ENCODE data around the gene ZDHHC20.

Gene ZDHHC20

GRCh38 chr13:21364357-21364756, 94.7 kb downstream of the ZDHHC20 start:
- no peak for DNase-seq
- intact Hi-C loops (cut with DNase I), result no loop called here

- intact Hi-C loops (cut with DNase I), result no loop called here
- DNase-seq, result no peak
Measured at GRCh38 chr13:21362741-21363140, 96.4 kb downstream of the ZDHHC20 start.

- intact Hi-C loops (cut with DNase I), result no loop called here
- DNase-seq, result no peak
Measured at GRCh38 chr13:21361706-21362105, 97.4 kb downstream of the ZDHHC20 start.

- intact Hi-C loops (cut with DNase I), result no loop called here
Measured at GRCh38 chr13:21361123-21361522, 98.0 kb downstream of the ZDHHC20 start.

GRCh38 chr13:21360463-21360862, 98.6 kb downstream of the ZDHHC20 start:
- DNase-seq, result peak in 1 of 10 donors; percentile 76
- intact Hi-C loops (cut with DNase I), result no loop called here

More at GRCh38 chr13:21361123-21361522, 98.0 kb downstream of the ZDHHC20 start:
- peak in 1 of 10 donors; percentile 67 for DNase-seq

GRCh38 chr13:21359855-21360254, 99.2 kb downstream of the ZDHHC20 start:
- DNase-seq, result peak in 1 of 10 donors; percentile 58
- intact Hi-C loops (cut with DNase I), result no loop called here

GRCh38 chr13:21355304-21355703, 103.8 kb downstream of the ZDHHC20 start:
- DNase-seq, result no peak
- intact Hi-C loops (cut with DNase I), result no loop called here

- peak in 1 of 10 donors; percentile 66 for DNase-seq
- intact Hi-C loops (cut with DNase I), result no loop called here
Measured at GRCh38 chr13:21354721-21355120, 104.4 kb downstream of the ZDHHC20 start.

GRCh38 chr13:21348488-21349120, 110.5 kb downstream of the ZDHHC20 start:
- no peak for DNase-seq
- intact Hi-C loops (cut with DNase I), result no loop called here

- DNase-seq, result peak in 1 of 10 donors; percentile 77
- intact Hi-C loops (cut with DNase I), result no loop called here
Measured at GRCh38 chr13:21347753-21348318, 111.3 kb downstream of the ZDHHC20 start.

GRCh38 chr13:21344662-21345176, 114.4 kb downstream of the ZDHHC20 start:
- DNase-seq, result peak in 1 of 10 donors; percentile 47
- intact Hi-C loops (cut with DNase I), result no loop called here

GRCh38 chr13:21343659-21344058, 115.4 kb downstream of the ZDHHC20 start:
- intact Hi-C loops (cut with DNase I), result no loop called here
- DNase-seq, result peak in 1 of 10 donors; percentile 59

GRCh38 chr13:21342699-21343442, 116.2 kb downstream of the ZDHHC20 start:
- peak in 1 of 10 donors; percentile 51 for DNase-seq
- intact Hi-C loops (cut with DNase I), result no loop called here

GRCh38 chr13:21341637-21342422, 117.3 kb downstream of the ZDHHC20 start:
- DNase-seq, result peak in 1 of 10 donors; percentile 72
- intact Hi-C loops (cut with DNase I), result no loop called here

GRCh38 chr13:21338639-21339278, 120.3 kb downstream of the ZDHHC20 start:
- intact Hi-C loops (cut with DNase I), result no loop called here
- no peak for DNase-seq

GRCh38 chr13:21338156-21338555, 120.9 kb downstream of the ZDHHC20 start:
- intact Hi-C loops (cut with DNase I), result no loop called here
- no peak for DNase-seq

GRCh38 chr13:21336609-21337349, 122.3 kb downstream of the ZDHHC20 start:
- intact Hi-C loops (cut with DNase I), result no loop called here

GRCh38 chr13:21333186-21333585, 125.9 kb downstream of the ZDHHC20 start:
- intact Hi-C loops (cut with DNase I), result no loop called here
- no peak for DNase-seq

More at GRCh38 chr13:21336609-21337349, 122.3 kb downstream of the ZDHHC20 start:
- DNase-seq, result peak in 1 of 10 donors; percentile 78

GRCh38 chr13:21330126-21330861, 128.8 kb downstream of the ZDHHC20 start:
- no peak for DNase-seq
- intact Hi-C loops (cut with DNase I), result no loop called here

All from posterior cingulate gyrus (tissue), 11 donors.